ENCODE data around the gene COQ8B. TPM values are rescaled to one million over a fixed set of nuclear protein-coding genes. Genes with fewer than 3 reads are reported as not detected.

Gene COQ8B
- total and polyA plus RNA-seq, 2 donors from 2014 or later = 45.8 to 55.3 TPM

- H3K36me3 ChIP-seq (ENCODE audit: control insufficient read depth in 2 of 3, insufficient read depth in 3 of 3, low read length in 3 of 3) = peaks cover 2 to 26% (median 14%) of the 10 kb centered on the region in 3 donors
- intact Hi-C loops (cut with DNase I) = no loop called here
- DNase-seq = no peak
- no peak overlapping the region for H3K4me3 ChIP-seq (ENCODE audit: low read length in 3 of 3)
- no peak for FAIRE-seq
- no peak overlapping the region for H3K27ac ChIP-seq (ENCODE audit: low read depth in 2 of 2, low read length in 2 of 2)
- TF ChIP-seq, protein P1, sequence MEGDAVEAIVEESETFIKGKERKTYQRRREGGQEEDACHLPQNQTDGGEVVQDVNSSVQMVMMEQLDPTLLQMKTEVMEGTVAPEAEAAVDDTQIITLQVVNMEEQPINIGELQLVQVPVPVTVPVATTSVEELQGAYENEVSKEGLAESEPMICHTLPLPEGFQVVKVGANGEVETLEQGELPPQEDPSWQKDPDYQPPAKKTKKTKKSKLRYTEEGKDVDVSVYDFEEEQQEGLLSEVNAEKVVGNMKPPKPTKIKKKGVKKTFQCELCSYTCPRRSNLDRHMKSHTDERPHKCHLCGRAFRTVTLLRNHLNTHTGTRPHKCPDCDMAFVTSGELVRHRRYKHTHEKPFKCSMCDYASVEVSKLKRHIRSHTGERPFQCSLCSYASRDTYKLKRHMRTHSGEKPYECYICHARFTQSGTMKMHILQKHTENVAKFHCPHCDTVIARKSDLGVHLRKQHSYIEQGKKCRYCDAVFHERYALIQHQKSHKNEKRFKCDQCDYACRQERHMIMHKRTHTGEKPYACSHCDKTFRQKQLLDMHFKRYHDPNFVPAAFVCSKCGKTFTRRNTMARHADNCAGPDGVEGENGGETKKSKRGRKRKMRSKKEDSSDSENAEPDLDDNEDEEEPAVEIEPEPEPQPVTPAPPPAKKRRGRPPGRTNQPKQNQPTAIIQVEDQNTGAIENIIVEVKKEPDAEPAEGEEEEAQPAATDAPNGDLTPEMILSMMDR (IDR thresholded peaks at IDR 0.05; ENCODE audit: borderline replicate concordance, extremely low read depth, insufficient read depth) = no peak
- H3K9me3 ChIP-seq (ENCODE audit: control insufficient read depth in 2 of 3, insufficient read depth in 1 of 3, low read length in 3 of 3) = no peaks in the 10 kb centered on the region
- H3K4me1 ChIP-seq (ENCODE audit: control insufficient read depth in 2 of 3, insufficient read depth in 2 of 3, low read depth in 1 of 3, low read length in 3 of 3) = peaks cover 0 to 17% (median 9%) of the 10 kb centered on the region in 3 donors
- H3K27me3 ChIP-seq (ENCODE audit: control insufficient read depth, insufficient read depth, low read length) = no peaks in the 10 kb centered on the region
- no peak overlapping the region for H3K9ac ChIP-seq (ENCODE audit: low read length in 3 of 3)
These were observed 7.1 kb upstream of the COQ8B start for GRCh38 chr19:40723661-40724254.

DNA sequence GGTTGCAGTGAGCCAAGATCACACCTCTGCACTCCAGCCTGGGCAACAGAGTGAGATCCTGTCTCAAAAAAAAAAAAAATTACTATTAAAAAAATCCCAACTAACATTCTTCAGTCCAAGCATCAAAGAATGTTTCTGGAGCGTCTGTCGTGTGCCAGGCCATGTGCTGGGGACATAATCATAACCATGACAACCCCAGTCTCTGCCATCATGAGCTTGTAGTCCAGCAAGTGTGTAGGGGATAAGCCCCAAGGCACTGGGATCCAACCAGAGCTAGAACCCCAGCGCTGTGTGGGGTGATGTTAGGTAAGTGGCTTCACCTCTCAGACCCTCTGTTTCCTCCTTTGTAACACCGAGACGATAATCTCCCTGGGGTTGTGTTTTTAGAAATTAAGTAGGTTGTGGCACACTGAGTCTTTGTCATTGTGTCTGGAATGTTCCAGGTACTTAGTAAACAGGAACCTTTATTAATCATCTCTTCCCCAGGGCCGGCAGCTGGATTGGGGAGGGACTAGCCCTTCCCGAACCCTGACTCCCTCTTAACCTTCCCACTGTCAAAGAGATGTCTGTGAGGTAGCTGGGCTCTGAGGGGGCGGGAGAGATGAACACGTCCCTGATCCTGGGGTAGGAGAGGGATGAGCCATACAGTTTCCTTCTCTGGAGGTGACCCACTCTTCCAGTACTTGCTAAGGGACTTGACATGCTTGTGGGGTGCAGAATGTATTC is 5.4 kb upstream of the COQ8B start:
- Histone ChIP-seq H3K27me3 (ENCODE audit: control insufficient read depth, insufficient read depth, low read length) (no peaks in the 10 kb centered on the region), H3K4me1 (ENCODE audit: control insufficient read depth in 2 of 3, insufficient read depth in 2 of 3, low read depth in 1 of 3, low read length in 3 of 3) (peaks cover 0 to 22% (median 9%) of the 10 kb centered on the region in 3 donors), H3K9me3 (ENCODE audit: control insufficient read depth in 2 of 3, insufficient read depth in 1 of 3, low read length in 3 of 3) (no peaks in the 10 kb centered on the region), H3K9ac (ENCODE audit: low read length in 3 of 3) (no peak overlapping the region), H3K27ac (ENCODE audit: low read depth in 2 of 2, low read length in 2 of 2) (no peak overlapping the region), H3K36me3 (ENCODE audit: control insufficient read depth in 2 of 3, insufficient read depth in 3 of 3, low read length in 3 of 3) (peaks cover 0 to 23% (median 9%) of the 10 kb centered on the region in 3 donors), H3K4me3 (ENCODE audit: low read length in 3 of 3) (peak overlapping the region in 1 of 3 donors; percentile 15)
- TF ChIP-seq, protein P1 (IDR thresholded peaks at IDR 0.05; ENCODE audit: borderline replicate concordance, extremely low read depth, insufficient read depth) = no peak
- intact Hi-C loops (cut with DNase I) = no loop called here
- DNase-seq = no peak
- no peak for FAIRE-seq

DNA sequence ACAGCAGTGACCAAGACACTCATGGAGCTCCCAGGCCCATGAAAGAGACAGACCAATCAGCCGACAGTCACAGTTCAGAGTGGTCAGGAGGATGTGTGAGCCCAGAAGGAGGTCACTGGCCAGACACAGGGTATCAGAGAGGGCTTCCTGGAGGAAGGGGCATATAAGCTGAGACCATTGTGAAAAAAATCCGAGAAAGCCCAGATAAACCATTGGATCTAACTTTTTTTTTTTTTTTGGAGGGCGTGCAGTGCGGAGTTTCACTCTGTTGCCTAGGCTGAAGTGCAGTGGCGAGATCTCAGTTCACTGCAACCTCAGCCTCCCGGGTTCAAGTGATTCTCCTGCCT is 4.4 kb upstream of the COQ8B start:
- peak overlapping the region; percentile 77 to 89 for H3K27ac ChIP-seq (ENCODE audit: low read depth in 2 of 2, low read length in 2 of 2)
- peaks cover 0 to 16% (median 9%) of the 10 kb centered on the region in 3 donors for H3K36me3 ChIP-seq (ENCODE audit: control insufficient read depth in 2 of 3, insufficient read depth in 3 of 3, low read length in 3 of 3)
- H3K9ac ChIP-seq (ENCODE audit: low read length in 3 of 3) = peak overlapping the region in 1 of 3 donors; percentile 48
- intact Hi-C loops (cut with DNase I) = no loop called here
- FAIRE-seq (no peak), DNase-seq (no peak)
- H3K9me3 ChIP-seq (ENCODE audit: control insufficient read depth in 2 of 3, insufficient read depth in 1 of 3, low read length in 3 of 3) = no peaks in the 10 kb centered on the region
- no peaks in the 10 kb centered on the region for H3K27me3 ChIP-seq (ENCODE audit: control insufficient read depth, insufficient read depth, low read length)
- peak overlapping the region in 2 of 3 donors; percentile 44 to 60 for H3K4me3 ChIP-seq (ENCODE audit: low read length in 3 of 3)
- TF ChIP-seq, protein P1 (IDR thresholded peaks at IDR 0.05; ENCODE audit: borderline replicate concordance, extremely low read depth, insufficient read depth) = no peak
- peaks cover under 1 to 25% (median 13%) of the 10 kb centered on the region in 3 donors for H3K4me1 ChIP-seq (ENCODE audit: control insufficient read depth in 2 of 3, insufficient read depth in 2 of 3, low read depth in 1 of 3, low read length in 3 of 3)
